Transverse colon (tissue), 4 donors: ENCODE data around the gene GRIN2C. TPM values are rescaled to one million over a fixed set of nuclear protein-coding genes. Genes with fewer than 3 reads are reported as not detected.

ENCODE experiments used
- DNase-seq: peaks from one replicate; pipeline ENCODE4 v3.0.0-alpha.2; 2019
- H3K27ac ChIP-seq, 4 donors: fragments of 200-600 bp; sonication (generic); 2 replicates each; pipeline ENCODE4 v1.5.1; 2016 to 2018; ENCODE audit warnings: inconsistent platforms in 4 of 4
- H3K27me3 ChIP-seq: fragments of 200-600 bp; sonication (generic); 2 replicates; pipeline ENCODE4 v1.5.1; 2017; ENCODE audit warnings: inconsistent platforms
- H3K36me3 ChIP-seq, 4 donors: fragments of 200-600 bp; sonication (generic); 2 replicates each; pipeline ENCODE4 v1.5.1; 2017 to 2019; ENCODE audit warnings: inconsistent platforms in 4 of 4
- H3K4me1 ChIP-seq, 4 donors: fragments of 200-600 bp; sonication (generic); 2 replicates each; pipeline ENCODE4 v1.5.1; 2017 to 2020; ENCODE audit warnings: inconsistent platforms in 4 of 4
- H3K4me3 ChIP-seq, 4 donors: fragments of 200-600 bp; sonication (generic); 1 replicate in 1 of 4; 2 replicates in 3 of 4; pipeline versions ENCODE4 v1.5.1 to v1.6.1; 2017 to 2019; ENCODE audit warnings: inconsistent platforms in 4 of 4
- H3K9me3 ChIP-seq, 2 donors: fragments of 200-600 bp; sonication (generic); 2 replicates each; pipeline ENCODE4 v1.5.1; 2017 to 2019; ENCODE audit warnings: inconsistent platforms in 2 of 2
- EP300 ChIP-seq: sonication (generic); formaldehyde crosslinking; IDR thresholded peaks from one replicate; pipeline ENCODE4 v1.6.1; 2017; ENCODE audit warnings: antibody characterized with exemption, low read depth
- POLR2A ChIP-seq: fragments of 450-650 bp; IDR thresholded peaks from one replicate; pipeline ENCODE4 v1.6.1; 2016; ENCODE audit warnings: antibody characterized with exemption, mild to moderate bottlenecking, moderate library complexity
- POLR2AphosphoS5 ChIP-seq, 3 donors: sonication (generic); formaldehyde crosslinking; IDR thresholded peaks; one replicate each; pipeline ENCODE4 v1.6.1; 2016; ENCODE audit warnings: antibody characterized with exemption in 3 of 3
- WGBS, 2 donors: methylation state at CpG; one replicate each; pipeline ENCODE4 v1.1.5; 2018; ENCODE audit warnings: low coverage in 1 of 2; 5-methylcytosine and 5-hydroxymethylcytosine counted together
- in situ Hi-C, 4 donors: fragments of 200-750 bp; cut with MboI; loops; one replicate each; pipeline versions ENCODE4 v1.15.0 to v1.15.1; 2017; ENCODE audit warnings: low sequenced_read_pairs in 3 of 4, low pct_ligation_motif_present in 1 of 4, low pct_unique_long_range_greater_than_20kb in 1 of 4
- intact Hi-C: fragments of 100-400 bp; cut with DNase I; formaldehyde crosslinking; loops from one replicate; pipeline ENCODE4 v1.15.1; 2023; ENCODE audit warnings: low total_unique reads
- total RNA-seq, 4 donors: library from RNA; depleted of rRNA; stranded (reverse); fragments of >200 nt; gene quantifications; one replicate each; pipeline ENCODE4 v1.1.0, GENCODE V29; 2016
- TF ChIP-seq, protein P1 (sequence below), 5 experiments: fragments of 200-600 bp in 3 of 5; fragments of 450-650 bp in 2 of 5; sonication (generic) in 3 of 5; IDR thresholded peaks; 1 replicate in 2 of 5; 2 replicates in 3 of 5; pipeline ENCODE4 v1.5.1; 2016 to 2017; ENCODE audit warnings: antibody characterized with exemption in 5 of 5, inconsistent platforms in 3 of 5, mild to moderate bottlenecking in 2 of 5, moderate library complexity in 1 of 5

GRIN2C gene
- total RNA-seq, 4 donors from 2014 or later = 0.27 to 0.40 TPM; not detected in 2

DNA sequence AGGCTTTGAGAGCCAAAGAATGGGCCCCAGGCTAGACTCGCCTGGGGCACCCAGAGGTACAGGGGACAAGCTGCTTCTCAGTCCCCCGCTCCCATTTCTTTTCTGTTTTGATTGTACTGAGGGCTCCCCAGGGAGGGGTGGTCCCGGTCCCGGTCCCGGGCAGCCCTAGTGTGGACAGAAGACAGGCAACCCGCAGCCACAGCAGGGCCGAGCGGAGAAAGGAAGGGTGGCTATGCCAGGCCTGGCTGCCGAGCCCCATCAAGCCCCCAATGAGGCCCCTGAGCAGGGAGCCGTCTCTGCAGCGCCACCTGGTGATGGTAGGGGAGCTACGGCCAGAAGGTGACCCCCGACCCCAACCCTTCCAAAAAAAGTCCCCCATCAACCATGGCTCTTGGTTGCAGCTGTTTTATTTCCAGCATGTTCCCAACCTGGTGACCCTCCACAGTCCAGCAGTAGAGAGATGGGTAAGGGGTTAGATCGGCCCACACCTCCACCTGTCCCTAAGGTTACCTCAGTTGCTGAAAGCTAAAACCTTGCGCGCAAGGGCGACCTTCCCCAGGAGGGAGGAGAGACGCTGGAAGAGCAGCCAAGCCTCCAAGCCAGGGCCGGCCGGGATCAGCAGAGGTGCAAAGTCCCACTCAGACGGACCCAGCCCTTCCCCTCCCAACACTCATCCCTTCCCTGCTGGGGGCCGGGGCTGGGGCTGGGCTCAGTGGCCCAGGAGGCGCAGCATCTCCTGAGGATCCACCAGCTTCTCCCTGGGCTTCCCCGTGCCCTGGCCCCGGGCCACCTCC, 2.6 kb upstream of the GRIN2C start:
- intact Hi-C loops = loop anchor here (2.0 kb wide), 1 partner anchor 72 kb away; no protein-coding TSS in a partner anchor
- H3K27ac ChIP-seq = no peak overlapping the region
- in situ Hi-C loops = loop anchor here in 2 of 4 donors (10.0 to 25.0 kb wide), 2 partner anchors 68 to 125 kb away; partner anchors contain the start of genes NHERF1 (in 2 of the 2) and RAB37 (in 2 of the 2)
- no peaks in the 10 kb centered on the region for H3K36me3 ChIP-seq
- peaks cover 52% of the 10 kb centered on the region for H3K27me3 ChIP-seq
- WGBS, 2 donors = 38% methylated on average over 17 of the region's 25 CpGs; no CpG with 5 or more reads in 1 of the 2 donors
- peak; percentile 60 for DNase-seq
- no peaks in the 10 kb centered on the region for H3K9me3 ChIP-seq
- peaks cover 13 to 30% (median 28%) of the 10 kb centered on the region in 4 donors for H3K4me1 ChIP-seq
- H3K4me3 ChIP-seq = peak overlapping the region in 1 of 4 donors; percentile 21
- TF ChIP-seq, protein P1, sequence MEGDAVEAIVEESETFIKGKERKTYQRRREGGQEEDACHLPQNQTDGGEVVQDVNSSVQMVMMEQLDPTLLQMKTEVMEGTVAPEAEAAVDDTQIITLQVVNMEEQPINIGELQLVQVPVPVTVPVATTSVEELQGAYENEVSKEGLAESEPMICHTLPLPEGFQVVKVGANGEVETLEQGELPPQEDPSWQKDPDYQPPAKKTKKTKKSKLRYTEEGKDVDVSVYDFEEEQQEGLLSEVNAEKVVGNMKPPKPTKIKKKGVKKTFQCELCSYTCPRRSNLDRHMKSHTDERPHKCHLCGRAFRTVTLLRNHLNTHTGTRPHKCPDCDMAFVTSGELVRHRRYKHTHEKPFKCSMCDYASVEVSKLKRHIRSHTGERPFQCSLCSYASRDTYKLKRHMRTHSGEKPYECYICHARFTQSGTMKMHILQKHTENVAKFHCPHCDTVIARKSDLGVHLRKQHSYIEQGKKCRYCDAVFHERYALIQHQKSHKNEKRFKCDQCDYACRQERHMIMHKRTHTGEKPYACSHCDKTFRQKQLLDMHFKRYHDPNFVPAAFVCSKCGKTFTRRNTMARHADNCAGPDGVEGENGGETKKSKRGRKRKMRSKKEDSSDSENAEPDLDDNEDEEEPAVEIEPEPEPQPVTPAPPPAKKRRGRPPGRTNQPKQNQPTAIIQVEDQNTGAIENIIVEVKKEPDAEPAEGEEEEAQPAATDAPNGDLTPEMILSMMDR (IDR thresholded peaks at IDR 0.05) = peak; percentile 43 to 64 (median 54)
- TF ChIP-seq POLR2A = no peak

DNA sequence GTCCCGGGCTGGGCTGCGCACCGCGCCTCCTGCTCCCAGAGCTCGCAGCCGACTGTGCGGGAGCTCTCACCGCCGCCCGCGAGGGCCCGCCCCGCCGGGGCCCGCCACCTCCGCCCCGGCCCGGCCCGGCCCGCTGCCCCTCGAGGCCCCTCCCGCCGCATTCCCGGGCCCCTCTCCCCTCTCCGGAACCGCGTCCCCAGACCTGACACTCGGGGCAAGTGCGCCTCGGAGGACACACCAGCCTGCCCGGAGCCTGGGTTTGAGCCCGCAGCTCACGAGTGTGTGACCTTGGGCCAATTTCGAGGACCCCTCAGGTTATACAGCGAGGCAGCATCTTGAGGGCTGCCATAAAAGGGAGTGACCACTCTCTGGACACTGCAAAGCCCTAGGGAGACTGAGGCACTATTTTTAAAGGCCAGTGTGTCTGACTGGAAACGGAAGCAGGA, 2.0 kb upstream of the GRIN2C start:
- Histone ChIP-seq H3K36me3 (no peaks in the 10 kb centered on the region), H3K27ac (no peak overlapping the region), H3K9me3 (no peaks in the 10 kb centered on the region), H3K4me1 (peaks cover 13 to 30% (median 28%) of the 10 kb centered on the region in 4 donors), H3K27me3 (peaks cover 58% of the 10 kb centered on the region), H3K4me3 (peak overlapping the region in 1 of 4 donors; percentile 21)
- in situ Hi-C loops (loop anchor here in 2 of 4 donors (10.0 to 25.0 kb wide), 2 partner anchors 67 to 124 kb away; partner anchors contain the start of genes NHERF1 (in 2 of the 2) and RAB37 (in 2 of the 2)), intact Hi-C loops (loop anchor here (2.0 kb wide), 1 partner anchor 71 kb away; no protein-coding TSS in a partner anchor)
- DNase-seq = no peak
- WGBS, 2 donors = 11% methylated on average over 3 of the region's 36 CpGs; no CpG with 5 or more reads in 1 of the 2 donors
- TF ChIP-seq EP300 = no peak
- no peak for TF ChIP-seq POLR2AphosphoS5 (IDR thresholded peaks at IDR 0.05)
- TF ChIP-seq, protein P1 (IDR thresholded peaks at IDR 0.05) = no peak
- TF ChIP-seq POLR2A = no peak

DNA sequence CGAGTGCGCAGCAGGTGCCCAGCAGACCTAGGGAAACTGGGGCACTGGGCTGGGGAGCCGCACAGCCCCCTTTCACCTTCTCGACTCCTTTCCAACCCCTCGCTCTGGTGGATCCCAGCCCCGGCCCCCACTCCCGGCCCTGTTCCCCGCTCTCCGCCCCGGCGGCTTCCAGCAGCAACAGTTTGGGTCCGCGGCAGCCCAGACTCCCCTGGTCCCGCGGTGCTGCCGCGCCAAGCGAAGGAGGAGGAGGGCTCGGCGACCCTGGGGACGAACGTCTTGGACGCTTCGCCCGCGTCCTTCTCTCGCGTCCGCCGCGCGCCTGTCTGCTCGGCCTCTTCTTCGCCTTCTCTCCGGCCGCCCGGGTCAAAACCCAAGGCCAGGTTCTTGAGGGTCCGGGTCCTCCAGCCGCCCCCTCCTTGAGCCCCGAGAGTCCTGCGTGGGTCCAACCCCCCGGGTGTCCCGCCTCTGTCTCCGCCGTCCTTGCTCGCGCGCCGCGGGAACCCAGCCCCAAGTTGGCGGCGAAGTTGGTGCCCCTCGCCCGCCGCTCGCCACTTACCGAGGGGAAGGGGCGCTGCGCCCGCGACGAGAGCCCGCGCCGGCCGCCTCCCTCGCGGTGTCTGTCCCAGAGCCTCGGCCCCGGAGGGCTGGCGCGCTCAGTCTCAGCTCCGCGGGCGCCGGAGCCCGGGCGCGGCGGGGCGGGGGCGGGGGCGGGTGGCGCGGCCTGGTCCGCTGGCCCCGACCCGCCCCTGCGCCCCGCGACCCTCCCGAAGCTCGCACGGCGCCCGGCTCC, 1.4 kb upstream of the GRIN2C start:
- in situ Hi-C loops = loop anchor here in 2 of 4 donors (10.0 to 25.0 kb wide), 2 partner anchors 66 to 124 kb away; partner anchors contain the start of genes NHERF1 (in 2 of the 2) and RAB37 (in 2 of the 2)
- Histone ChIP-seq H3K9me3 (no peaks in the 10 kb centered on the region), H3K27me3 (peaks cover 64% of the 10 kb centered on the region), H3K27ac (no peak overlapping the region), H3K4me1 (peaks cover 13 to 30% (median 28%) of the 10 kb centered on the region in 4 donors), H3K4me3 (peak overlapping the region in 2 of 4 donors; percentile 15 to 37), H3K36me3 (no peaks in the 10 kb centered on the region)
- TF ChIP-seq, protein P1 (IDR thresholded peaks at IDR 0.05) = no peak
- TF ChIP-seq POLR2AphosphoS5 (IDR thresholded peaks at IDR 0.05) (no peak), POLR2A (no peak), EP300 (no peak)
- no peak for DNase-seq
- intact Hi-C loops = no loop called here
- WGBS, 2 donors = 5% methylated on average over 36 of the region's 96 CpGs; no CpG with 5 or more reads in 1 of the 2 donors
